Breast epithelium (tissue), 3 donors: ENCODE data around the gene ANKRD29.

ENCODE experiments used
- POLR2A ChIP-seq: fragments of 450-650 bp; IDR thresholded peaks from one replicate; pipeline ENCODE4 v1.6.1; 2016; ENCODE audit warnings: antibody characterized with exemption, mild to moderate bottlenecking, moderate library complexity
- POLR2AphosphoS5 ChIP-seq, 3 donors: sonication (generic); formaldehyde crosslinking; IDR thresholded peaks; one replicate each; pipeline ENCODE4 v1.6.1; 2017; ENCODE audit warnings: antibody characterized with exemption in 3 of 3
- TF ChIP-seq, protein P1 (sequence below), 3 donors: fragments of 450-650 bp; IDR thresholded peaks; one replicate each; pipeline ENCODE4 v1.5.1; 2016 to 2017; ENCODE audit warnings: antibody characterized with exemption in 3 of 3, mild to moderate bottlenecking in 3 of 3, moderate library complexity in 3 of 3

DNA sequence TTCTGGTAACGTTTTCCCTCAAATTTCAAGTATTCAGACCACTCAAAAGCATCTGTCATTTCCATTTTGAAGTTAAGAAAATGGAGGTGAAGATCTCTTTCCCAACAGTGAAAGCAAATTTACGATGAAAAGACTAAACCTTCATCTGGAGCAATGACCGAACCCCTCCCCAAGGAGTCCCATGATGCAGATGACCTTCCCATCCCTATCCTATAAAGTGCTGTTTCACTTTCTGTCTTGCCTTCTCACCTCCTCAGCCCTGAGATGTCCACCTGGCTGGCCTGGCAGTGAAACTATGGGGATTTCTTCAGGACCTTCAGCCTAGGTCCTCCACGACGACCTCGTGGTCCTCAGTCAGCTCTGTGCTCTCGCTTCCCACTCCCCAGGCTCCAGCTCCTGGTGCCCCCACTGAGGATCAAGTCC is 75.5 kb downstream of the ANKRD29 start:
- TF ChIP-seq POLR2A (no peak), POLR2AphosphoS5 (IDR thresholded peaks at IDR 0.05) (no peak)
- TF ChIP-seq, protein P1, sequence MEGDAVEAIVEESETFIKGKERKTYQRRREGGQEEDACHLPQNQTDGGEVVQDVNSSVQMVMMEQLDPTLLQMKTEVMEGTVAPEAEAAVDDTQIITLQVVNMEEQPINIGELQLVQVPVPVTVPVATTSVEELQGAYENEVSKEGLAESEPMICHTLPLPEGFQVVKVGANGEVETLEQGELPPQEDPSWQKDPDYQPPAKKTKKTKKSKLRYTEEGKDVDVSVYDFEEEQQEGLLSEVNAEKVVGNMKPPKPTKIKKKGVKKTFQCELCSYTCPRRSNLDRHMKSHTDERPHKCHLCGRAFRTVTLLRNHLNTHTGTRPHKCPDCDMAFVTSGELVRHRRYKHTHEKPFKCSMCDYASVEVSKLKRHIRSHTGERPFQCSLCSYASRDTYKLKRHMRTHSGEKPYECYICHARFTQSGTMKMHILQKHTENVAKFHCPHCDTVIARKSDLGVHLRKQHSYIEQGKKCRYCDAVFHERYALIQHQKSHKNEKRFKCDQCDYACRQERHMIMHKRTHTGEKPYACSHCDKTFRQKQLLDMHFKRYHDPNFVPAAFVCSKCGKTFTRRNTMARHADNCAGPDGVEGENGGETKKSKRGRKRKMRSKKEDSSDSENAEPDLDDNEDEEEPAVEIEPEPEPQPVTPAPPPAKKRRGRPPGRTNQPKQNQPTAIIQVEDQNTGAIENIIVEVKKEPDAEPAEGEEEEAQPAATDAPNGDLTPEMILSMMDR (IDR thresholded peaks at IDR 0.05), result peak in 1 of 3 donors; percentile 0
